ENCODE data around the gene ZNF445.

- TF ChIP-seq CTCF (IDR thresholded peaks at IDR 0.05; ENCODE audit: low read length) (no peak), EZH2 (IDR thresholded peaks at IDR 0.05; ENCODE audit: borderline replicate concordance, low read length) (no peak)
Observed at GRCh38 chr3:44464509-44464908, 13.0 kb downstream of the ZNF445 start.

Data from OCI-LY1 (cell line).